Stimulated activated CD8-positive, alpha-beta memory T cell treated with anti-CD3 and anti-CD28 coated beads, Interleukin-12 subunit alpha, Interleukin-12 subunit beta, amount 100 ng/mL, for 24 hours (primary cell): Measurements from ENCODE around the gene MAOA.
"Not testable (repeated sequence)": the region's sequence is repeated elsewhere in the genome, so short reads cannot be mapped to it uniquely, and the experiment has no call there.

ENCODE experiments used
- DNase-seq: peaks from one replicate; pipeline ENCODE4 v3.0.0-alpha.2; 2020; ENCODE audit errors: extremely low read depth

The MAOA gene

DNA sequence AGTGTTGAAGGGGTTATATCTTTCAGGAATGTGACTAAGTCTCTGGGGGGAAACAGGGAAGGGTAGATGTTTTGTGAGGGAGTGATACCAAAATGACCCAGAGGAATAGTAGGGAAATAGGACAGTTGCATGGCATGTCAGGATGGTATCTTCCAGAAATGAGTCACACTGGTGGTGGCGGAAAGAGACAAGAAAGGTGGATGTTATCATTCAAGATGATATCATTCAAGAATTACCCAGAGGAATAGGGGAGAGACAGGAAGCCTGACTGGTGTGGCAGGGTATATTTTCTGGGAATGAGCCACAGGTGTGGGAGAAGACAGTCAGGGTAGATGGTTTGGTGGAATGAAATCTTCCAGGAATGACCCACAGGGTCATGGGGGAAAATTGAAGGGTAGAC, 61.1 kb downstream of the MAOA start:
- DNase-seq: no peak

DNA sequence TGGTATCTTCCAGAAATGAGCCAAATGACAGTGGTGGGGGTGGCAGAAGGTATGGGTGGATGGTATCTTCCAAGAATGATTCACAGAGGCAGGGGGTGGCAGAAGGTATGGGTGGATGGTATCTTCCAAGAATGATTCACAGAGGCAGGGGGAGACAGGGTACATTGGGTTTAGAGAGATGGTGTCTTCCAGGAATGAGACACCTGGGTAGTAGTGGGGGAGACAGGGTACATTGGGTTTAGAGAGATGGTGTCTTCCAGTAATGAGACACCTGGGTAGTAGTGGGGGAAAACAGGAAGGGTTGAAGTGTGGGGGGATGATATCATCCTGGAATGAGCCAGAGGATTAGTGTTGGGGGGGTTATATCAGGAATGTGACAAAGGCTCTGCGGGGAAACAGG, 62.0 kb downstream of the MAOA start:
- no peak for DNase-seq

DNA sequence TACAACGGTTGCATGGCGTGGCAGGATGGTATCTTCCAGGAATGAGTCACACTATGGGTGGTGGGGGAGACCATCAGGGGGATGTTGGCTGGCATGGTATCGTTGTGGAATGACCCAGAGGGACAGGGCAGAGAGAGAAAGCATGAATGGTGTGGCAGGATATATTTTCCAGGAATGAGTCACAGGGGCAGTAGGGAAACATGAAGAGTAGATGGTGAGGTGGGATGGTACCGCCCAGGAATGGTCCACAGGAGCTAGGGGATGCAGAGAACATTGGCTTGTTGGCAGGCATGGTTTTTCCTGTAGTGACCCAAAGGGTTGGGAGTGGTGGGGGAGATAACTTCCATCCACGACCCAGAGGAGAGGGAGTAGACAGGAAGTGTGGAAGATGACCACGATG, 62.4 kb downstream of the MAOA start:
- no peak for DNase-seq

- DNase-seq: no peak
Observed at GRCh38 chrX:43718956-43719355, 62.9 kb downstream of the MAOA start.

- no peak for DNase-seq
Observed at GRCh38 chrX:43720082-43720481, 64.0 kb downstream of the MAOA start.

GRCh38 chrX:43720961-43721360, 64.9 kb downstream of the MAOA start:
- DNase-seq: no peak

DNA sequence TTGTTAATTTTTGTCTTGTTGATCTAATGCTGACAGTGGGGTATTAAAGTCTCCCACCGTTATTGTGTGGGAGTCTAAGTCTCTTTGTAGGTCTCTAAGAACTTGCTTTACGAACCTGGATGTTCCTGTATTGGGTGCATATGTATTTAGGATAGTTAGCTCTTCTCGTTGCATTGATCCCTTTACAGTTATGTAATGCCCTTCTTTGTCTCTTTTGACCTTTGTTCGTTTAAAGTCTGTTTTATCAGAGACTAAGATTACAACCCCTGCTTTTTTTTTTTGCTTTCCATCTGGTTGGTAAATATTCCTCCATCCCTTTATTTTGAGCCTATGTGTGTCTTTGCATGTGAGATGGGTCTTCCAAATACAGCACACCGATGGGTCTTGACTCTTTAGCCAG, 69.1 kb downstream of the MAOA start:
- DNase-seq: not testable (repeated sequence)

- DNase-seq: not testable (repeated sequence)
Observed at GRCh38 chrX:43727254-43727653, 71.2 kb downstream of the MAOA start.

DNA sequence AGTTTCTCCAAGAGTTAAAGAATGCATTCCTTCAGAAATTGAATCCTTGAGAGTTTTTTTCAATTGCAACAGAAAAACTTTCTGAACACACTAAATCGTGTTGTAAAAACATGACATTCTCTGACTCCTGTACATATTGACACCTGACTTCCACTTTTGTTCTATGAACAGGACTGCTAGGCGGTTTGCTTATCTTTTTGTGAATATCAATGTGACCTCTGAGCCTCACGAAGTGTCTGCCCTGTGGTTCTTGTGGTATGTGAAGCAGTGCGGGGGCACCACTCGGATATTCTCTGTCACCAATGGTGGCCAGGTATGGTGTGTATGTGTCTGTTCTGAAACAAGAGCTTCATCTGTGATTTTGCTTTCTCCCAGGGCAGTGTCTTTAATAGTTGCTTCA, 71.9 kb downstream of the MAOA start:
- DNase-seq: no peak

- no peak for DNase-seq
Observed at GRCh38 chrX:43728966-43729365, 72.9 kb downstream of the MAOA start.

- no peak for DNase-seq
Observed at GRCh38 chrX:43731086-43731485, 75.0 kb downstream of the MAOA start.

GRCh38 chrX:43733699-43734098, 77.6 kb downstream of the MAOA start:
- DNase-seq: no peak

DNA sequence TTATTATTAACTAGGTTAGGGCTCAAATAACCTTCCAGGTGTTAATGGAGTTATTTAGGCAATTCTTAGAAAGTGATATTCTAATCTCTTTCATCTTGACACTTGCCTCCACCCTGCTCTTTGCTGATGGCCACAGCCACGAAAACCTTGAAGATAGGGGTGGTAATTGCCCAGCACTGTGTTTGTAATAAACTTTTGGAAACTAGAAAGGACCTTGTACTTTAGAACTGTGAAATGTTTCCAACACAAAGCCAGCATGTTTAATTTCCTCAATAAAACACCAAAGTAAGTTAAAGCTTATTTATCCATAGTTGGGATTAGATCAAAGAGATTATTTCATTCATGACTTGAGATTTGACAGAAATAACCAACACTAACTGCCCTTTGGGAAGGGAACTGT, 78.3 kb downstream of the MAOA start:
- DNase-seq: no peak

DNA sequence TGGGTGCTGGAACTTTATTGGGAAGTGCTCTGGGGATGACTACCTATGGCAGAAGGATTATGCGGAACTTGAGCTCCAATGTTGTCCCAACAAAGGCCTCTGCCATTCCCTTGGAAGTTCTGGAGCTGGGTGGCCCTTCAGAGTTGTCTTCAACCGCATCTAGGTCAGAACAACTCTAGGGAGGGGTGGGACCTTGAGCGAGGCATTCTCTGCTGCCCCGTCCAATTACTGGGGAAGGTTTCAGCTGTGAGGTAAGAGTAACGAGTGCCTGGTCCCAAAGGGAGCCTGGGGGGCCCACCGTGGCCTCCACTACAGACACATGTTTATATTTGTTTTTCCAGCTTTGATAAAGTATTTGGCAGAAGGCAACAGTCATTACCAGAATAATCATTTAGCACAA, 79.4 kb downstream of the MAOA start:
- DNase-seq: no peak

DNA sequence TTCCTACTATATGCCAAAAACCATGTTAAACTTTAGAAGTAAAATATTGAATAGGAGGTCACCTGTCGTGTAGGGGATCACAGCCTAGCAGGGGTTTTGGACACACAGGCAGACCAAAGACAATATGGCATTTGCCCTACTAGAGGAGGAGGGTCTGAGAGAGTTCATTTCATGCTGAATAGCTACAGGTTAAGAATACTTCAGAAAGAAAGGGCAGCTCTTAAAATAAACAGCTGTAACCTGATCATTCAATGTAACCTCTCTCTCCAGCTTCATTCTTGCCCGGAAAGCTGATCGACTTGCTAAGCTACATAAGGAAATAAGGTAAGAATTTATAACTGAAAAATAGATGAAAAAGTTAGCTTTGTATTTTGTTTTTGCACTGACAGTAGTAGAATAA, 79.9 kb downstream of the MAOA start:
- no peak for DNase-seq

- DNase-seq: no peak
Observed at GRCh38 chrX:43741843-43742573, 85.9 kb downstream of the MAOA start.

- no peak for DNase-seq
Observed at GRCh38 chrX:43743100-43743822, 87.2 kb downstream of the MAOA start.

GRCh38 chrX:43744284-43744683, 88.2 kb downstream of the MAOA start:
- DNase-seq: no peak

DNA sequence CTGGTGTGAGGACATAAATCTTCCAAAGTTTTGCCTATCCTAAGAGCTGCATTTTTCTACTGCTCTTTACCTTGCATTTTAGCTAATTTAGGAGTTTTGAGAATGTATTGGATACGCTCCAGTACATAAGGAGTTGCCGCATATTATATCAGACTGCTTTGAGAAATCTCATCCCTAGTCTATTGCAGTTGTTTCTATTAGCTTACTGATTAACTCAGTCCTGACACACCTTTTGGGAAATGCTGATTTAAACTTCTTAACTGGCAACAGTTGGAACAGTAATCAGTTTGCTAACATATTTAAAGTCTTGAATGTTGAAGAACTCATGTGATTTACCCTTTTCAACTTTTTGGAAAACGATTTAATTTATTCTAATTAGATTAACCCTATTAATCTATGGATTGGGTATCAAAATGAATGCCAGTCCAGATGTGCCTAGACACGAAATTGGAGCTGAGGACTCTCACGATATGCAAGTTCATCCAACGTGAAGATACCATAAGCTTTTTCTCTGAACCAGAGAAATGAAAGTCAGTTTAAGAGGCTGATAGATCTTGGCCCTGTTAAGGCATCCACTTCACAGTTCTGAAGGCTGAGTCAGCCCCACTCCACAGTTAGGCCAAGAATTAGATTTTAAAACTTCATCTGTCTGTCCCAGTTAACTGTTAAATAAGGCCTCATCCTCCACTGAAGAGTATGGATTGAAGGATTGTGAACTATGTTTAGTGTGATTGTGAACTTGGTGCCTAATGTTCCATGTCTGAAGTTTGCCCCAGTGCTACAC, 90.0 kb downstream of the MAOA start:
- no peak for DNase-seq

- no peak for DNase-seq
Observed at GRCh38 chrX:43747476-43747875, 91.4 kb downstream of the MAOA start.

DNA sequence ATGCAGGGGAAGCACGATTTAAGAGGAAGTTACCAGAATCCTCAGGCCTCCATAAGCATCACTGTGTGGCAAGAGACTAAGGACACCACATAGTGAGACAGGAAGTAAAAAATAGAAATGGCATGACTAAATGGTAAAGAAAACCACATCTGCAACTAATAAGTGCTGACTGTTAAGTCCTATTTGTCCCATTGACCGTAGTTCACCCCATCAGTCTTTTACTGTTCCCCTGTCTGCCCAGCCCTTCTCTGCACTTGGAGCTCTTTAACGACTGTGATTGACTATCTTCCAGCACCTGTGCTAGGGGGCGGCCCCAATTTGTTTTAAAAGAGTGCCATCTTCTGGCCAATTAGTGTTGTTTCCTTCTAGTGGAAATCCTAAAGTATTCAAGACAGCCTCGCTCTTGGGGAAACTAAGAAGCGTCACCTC, 94.2 kb downstream of the MAOA start:
- DNase-seq: no peak

- DNase-seq: no peak
Observed at GRCh38 chrX:43753637-43754036, 97.5 kb downstream of the MAOA start.

- no peak for DNase-seq
Observed at GRCh38 chrX:43756076-43756475, 100.0 kb downstream of the MAOA start.
